ENCODE data around the gene CCR5AS.
"Not testable (repeated sequence)": the region's sequence is repeated elsewhere in the genome, so short reads cannot be mapped to it uniquely, and the experiment has no call there.

Gene CCR5AS

DNA sequence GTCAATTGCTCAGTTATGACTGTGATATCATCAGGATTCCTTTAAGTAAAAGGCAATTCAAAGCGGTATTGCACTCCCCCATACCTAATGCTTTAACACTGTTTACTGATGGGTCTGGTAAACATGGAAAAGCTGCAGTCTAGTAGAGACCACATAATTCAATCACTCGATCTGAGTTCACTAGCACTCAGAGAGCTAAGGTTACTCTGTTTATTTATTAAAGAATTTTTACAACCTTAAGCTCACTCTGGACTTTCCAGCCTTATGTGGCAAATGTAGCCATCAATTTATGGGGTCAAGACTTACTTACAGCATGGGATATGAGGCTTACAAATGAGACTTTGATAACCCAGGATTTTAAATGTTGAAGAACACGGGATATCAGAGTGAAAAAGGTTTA lies 71.3 kb downstream of the CCR5AS start:
- Histone ChIP-seq H3K4me3 (no peak overlapping the region), H3K9me3 (peaks cover 0 to 13% (median 0%) of the 10 kb centered on the region in 3 donors), H3K27ac (no peak overlapping the region), H3K27me3 (no peaks in the 10 kb centered on the region), H3K4me1 (no peaks in the 10 kb centered on the region), H3K36me3 (replicated peaks in 1 of 2; ENCODE audit: insufficient read depth in 1 of 2, low read depth in 2 of 2) (no peaks in the 10 kb centered on the region)
- no peak for DNase-seq
- intact Hi-C loops (cut with DNase I) = no loop called here
- TF ChIP-seq, protein P1, sequence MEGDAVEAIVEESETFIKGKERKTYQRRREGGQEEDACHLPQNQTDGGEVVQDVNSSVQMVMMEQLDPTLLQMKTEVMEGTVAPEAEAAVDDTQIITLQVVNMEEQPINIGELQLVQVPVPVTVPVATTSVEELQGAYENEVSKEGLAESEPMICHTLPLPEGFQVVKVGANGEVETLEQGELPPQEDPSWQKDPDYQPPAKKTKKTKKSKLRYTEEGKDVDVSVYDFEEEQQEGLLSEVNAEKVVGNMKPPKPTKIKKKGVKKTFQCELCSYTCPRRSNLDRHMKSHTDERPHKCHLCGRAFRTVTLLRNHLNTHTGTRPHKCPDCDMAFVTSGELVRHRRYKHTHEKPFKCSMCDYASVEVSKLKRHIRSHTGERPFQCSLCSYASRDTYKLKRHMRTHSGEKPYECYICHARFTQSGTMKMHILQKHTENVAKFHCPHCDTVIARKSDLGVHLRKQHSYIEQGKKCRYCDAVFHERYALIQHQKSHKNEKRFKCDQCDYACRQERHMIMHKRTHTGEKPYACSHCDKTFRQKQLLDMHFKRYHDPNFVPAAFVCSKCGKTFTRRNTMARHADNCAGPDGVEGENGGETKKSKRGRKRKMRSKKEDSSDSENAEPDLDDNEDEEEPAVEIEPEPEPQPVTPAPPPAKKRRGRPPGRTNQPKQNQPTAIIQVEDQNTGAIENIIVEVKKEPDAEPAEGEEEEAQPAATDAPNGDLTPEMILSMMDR (IDR thresholded peaks at IDR 0.05) = no peak
- TF ChIP-seq POLR2A (IDR thresholded peaks at IDR 0.05) = no peak
- no peak for ATAC-seq
- 30 to 36% methylated on average over 3 of the region's 3 CpGs for WGBS, 2 donors

DNA sequence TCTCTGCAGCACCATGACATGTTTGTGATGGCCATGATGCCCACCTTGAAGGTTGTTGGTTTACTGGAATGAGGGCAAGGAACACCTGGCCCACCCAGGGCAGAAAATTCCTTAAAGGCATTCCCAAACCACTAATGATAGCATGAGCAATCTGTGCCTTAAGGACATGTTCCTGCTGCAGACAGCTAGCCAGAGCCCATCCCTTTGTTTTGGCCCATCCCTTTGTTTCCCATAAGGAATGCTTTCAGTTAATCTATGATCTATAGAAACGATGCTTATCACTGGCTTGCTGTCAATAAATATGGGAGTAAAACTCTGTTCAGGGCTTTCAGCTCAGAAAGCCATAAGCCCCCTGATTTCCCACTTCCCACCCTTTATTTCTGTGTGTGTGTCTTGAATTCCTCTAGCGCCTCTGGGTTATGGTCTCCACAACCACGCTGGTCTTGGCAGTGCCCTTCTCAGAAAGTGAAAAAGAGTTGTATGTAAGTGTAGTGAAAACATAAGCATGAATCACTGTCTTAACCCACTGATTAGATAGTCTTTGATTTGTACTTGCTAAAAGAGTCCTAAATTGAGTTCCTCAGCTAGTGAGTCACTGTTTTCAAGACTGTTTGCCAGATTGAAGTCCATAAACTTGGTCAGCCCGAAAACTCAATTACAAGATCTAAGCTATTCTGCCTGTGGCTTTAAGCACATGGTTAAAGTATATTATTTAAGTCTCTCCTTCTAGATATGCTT lies 72.0 kb downstream of the CCR5AS start:
- Histone ChIP-seq H3K27me3 (no peaks in the 10 kb centered on the region), H3K9me3 (peaks cover 0 to 13% (median 0%) of the 10 kb centered on the region in 3 donors), H3K27ac (no peak overlapping the region), H3K4me1 (no peaks in the 10 kb centered on the region), H3K36me3 (replicated peaks in 1 of 2; ENCODE audit: insufficient read depth in 1 of 2, low read depth in 2 of 2) (no peaks in the 10 kb centered on the region), H3K4me3 (no peak overlapping the region)
- ATAC-seq (no peak), DNase-seq (no peak)
- TF ChIP-seq, protein P1 (IDR thresholded peaks at IDR 0.05) = no peak
- TF ChIP-seq POLR2A (IDR thresholded peaks at IDR 0.05) = no peak
- WGBS, 2 donors = 62 to 70% methylated on average over 4 of the region's 4 CpGs
- intact Hi-C loops (cut with DNase I) = no loop called here

DNA sequence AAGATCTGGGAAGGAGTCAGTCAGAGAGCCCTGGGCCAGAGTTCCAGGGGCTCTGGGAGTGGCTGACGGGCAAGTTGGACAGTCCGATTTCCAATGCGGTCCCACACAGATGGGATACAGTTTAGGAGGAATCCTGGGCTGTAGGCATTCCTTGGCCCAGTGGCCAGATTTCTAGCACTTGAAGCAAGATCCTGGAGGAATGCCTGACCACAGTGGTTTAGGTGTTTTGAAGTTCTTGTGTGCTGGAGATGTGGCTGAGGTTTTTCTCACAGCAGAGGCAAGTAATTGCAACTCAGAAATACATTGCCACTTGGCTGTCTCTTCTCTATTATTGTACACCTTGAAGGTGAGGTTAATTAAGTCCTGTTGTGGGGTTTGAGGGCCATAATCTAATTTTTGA lies 76.2 kb downstream of the CCR5AS start:
- H3K4me1 ChIP-seq; H3K36me3 ChIP-seq (replicated peaks in 1 of 2; ENCODE audit: insufficient read depth in 1 of 2, low read depth in 2 of 2); H3K4me3 ChIP-seq; DNase-seq; H3K27ac ChIP-seq; intact Hi-C loops (cut with DNase I); H3K27me3 ChIP-seq; H3K9me3 ChIP-seq; ATAC-seq: not testable (repeated sequence)
- WGBS, 2 donors = 93 to 100% methylated on average over 3 of the region's 3 CpGs

DNA sequence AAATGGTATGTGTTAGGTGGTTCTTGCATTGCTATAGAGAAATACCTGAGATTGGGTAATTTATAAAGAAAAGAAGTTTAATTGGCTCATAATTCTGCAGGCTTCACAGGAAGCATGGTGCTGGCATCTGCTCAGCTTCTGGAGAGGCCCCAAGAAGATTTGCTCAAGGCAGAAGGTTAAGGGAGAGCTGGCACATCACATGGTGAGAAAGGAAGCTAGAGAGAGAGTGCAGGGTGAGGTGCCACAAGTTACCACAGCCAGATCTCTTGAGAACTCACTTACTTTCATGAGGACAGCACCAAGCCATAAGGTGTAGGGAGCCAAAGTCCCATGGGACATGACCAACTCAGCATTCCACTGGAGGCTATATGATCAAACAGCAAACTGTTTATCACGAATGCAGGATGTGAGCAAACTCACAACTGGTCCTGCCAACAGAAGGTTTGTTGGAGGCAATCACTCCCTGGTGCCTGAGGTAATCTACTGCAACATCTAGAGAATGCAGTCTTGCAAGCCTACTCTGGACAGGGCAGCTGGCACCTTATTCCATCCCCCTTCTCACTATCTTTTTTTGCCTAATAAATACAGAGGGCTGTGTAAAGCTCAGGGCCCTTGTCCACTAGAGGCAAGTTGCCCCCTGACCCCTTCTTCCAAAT lies 81.1 kb downstream of the CCR5AS start:
- DNase-seq (no peak), ATAC-seq (no peak)
- intact Hi-C loops (cut with DNase I) = no loop called here
- Histone ChIP-seq H3K27ac (no peak overlapping the region), H3K4me1 (no peaks in the 10 kb centered on the region), H3K9me3 (no peaks in the 10 kb centered on the region), H3K4me3 (no peak overlapping the region), H3K27me3 (no peaks in the 10 kb centered on the region), H3K36me3 (replicated peaks in 1 of 2; ENCODE audit: insufficient read depth in 1 of 2, low read depth in 2 of 2) (no peaks in the 10 kb centered on the region)
- TF ChIP-seq, protein P1 (IDR thresholded peaks at IDR 0.05) = no peak
- no peak for TF ChIP-seq POLR2A (IDR thresholded peaks at IDR 0.05)
- WGBS, 2 donors = 52 to 70% methylated on average over 1 of the region's 1 CpG

DNA sequence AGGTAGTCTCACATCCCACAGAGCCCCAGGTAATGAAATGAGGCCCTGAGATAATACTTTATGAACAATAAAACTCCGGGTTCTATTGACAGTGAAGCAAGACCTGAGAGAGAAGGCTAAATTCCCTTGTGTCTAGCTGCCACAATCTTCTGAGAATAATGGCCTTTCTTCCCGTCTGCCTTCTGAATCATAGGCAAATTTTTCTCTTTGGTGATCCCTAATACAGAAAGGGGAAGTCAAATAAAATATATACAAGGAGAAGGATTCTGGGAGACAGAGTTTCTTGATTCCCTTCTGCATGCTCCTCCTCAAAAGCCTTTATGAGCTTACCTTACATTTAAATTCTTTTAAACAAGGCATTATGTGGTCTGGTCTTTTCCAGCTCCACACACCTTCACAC lies 82.8 kb downstream of the CCR5AS start:
- intact Hi-C loops (cut with DNase I) = no loop called here
- 45 to 51% methylated on average over 2 of the region's 2 CpGs for WGBS, 2 donors
- no peak for DNase-seq

More for the DNA sequence above, 82.8 kb downstream of the CCR5AS start:
- TF ChIP-seq, protein P1 (IDR thresholded peaks at IDR 0.05) = no peak
- TF ChIP-seq POLR2A (IDR thresholded peaks at IDR 0.05) = no peak
- Histone ChIP-seq H3K36me3 (replicated peaks in 1 of 2; ENCODE audit: insufficient read depth in 1 of 2, low read depth in 2 of 2) (no peaks in the 10 kb centered on the region), H3K4me3 (no peak overlapping the region), H3K27ac (no peak overlapping the region), H3K4me1 (no peaks in the 10 kb centered on the region), H3K27me3 (no peaks in the 10 kb centered on the region), H3K9me3 (no peaks in the 10 kb centered on the region)
- no peak for ATAC-seq
